B cell (primary cell): ENCODE data around the gene JAM2. TPM values are rescaled to one million over a fixed set of nuclear protein-coding genes. Genes with fewer than 3 reads are reported as not detected.
"Not testable (repeated sequence)": the region's sequence is repeated elsewhere in the genome, so short reads cannot be mapped to it uniquely, and the experiment has no call there.

Source experiments
- ATAC-seq: fragments of 200-7000 bp; cut with Tn5 transposase; one replicate; pipeline ENCODE4 v1.10.0; 2021; ENCODE audit warnings: low read depth, mild to moderate bottlenecking, moderate number of reproducible peaks, moderate library complexity
- CTCF ChIA-PET: fragments of 350-600 bp; sonication (Branson Sonifier 250); formaldehyde crosslinking; loops from one replicate; lab custom pipeline; 2021; ENCODE audit warnings: antibody characterized with exemption, inconsistent platforms; lab: Charles Lee
- POLR2A ChIA-PET: fragments of 350-600 bp; sonication (Branson Sonifier 250); formaldehyde crosslinking; loops from one replicate; lab custom pipeline; 2021; ENCODE audit warnings: antibody characterized with exemption; lab: Charles Lee
- DNase-seq: peaks from one replicate; pipeline ENCODE4 v3.0.0; 2013
- H2AFZ ChIP-seq: 2 replicates; pipeline ENCODE4 v1.6.1; 2012; ENCODE audit warnings: mild to moderate bottlenecking, low read depth, low read length; ENCODE audit not compliant: insufficient read depth, poor library complexity, severe bottlenecking
- H3K27ac ChIP-seq, 2 donors: 1 replicate in 1 of 2; 2 replicates in 1 of 2; pipeline ENCODE4 v1.5.1; 2012 to 2013; ENCODE audit warnings: low read length in 2 of 2, mild to moderate bottlenecking in 2 of 2, moderate library complexity in 1 of 2
- H3K27me3 ChIP-seq, 4 experiments: fragments of 200-600 bp in 1 of 4; sonication (generic) in 1 of 4; replicated peaks in 1 of 4; 1 replicate in 2 of 4; 2 replicates in 2 of 4; pipeline versions ENCODE4 v1.6.1 to v1.7.0; 2013 to 2016; ENCODE audit warnings: low read length in 3 of 4, mild to moderate bottlenecking in 2 of 4, mixed read lengths in 1 of 4, moderate library complexity in 1 of 4; ENCODE audit not compliant: insufficient read depth in 4 of 4, control insufficient read depth in 3 of 4; ENCODE audit errors: control extremely low read depth in 1 of 4
- H3K36me3 ChIP-seq, 2 experiments: replicated peaks in 1 of 2; 1 replicate in 1 of 2; 2 replicates in 1 of 2; pipeline versions ENCODE4 v1.6.1 to v1.7.1; 2013; ENCODE audit warnings: low read length in 1 of 2; ENCODE audit not compliant: insufficient read depth in 2 of 2, control insufficient read depth in 1 of 2; ENCODE audit errors: control extremely low read depth in 1 of 2, extremely low read depth in 1 of 2
- H3K4me1 ChIP-seq, 2 donors: fragments of 200-600 bp in 1 of 2; sonication (generic) in 1 of 2; 1 replicate in 1 of 2; 2 replicates in 1 of 2; pipeline versions ENCODE4 v1.5.1 to v1.6.1; 2013 to 2017; ENCODE audit warnings: low read length in 2 of 2; ENCODE audit not compliant: control insufficient read depth in 2 of 2, insufficient read depth in 2 of 2
- H3K4me2 ChIP-seq: replicated peaks from 2 replicates; pipeline ENCODE3; 2012; ENCODE audit warnings: mild to moderate bottlenecking, low read depth, low read length; ENCODE audit not compliant: poor library complexity, severe bottlenecking
- H3K4me3 ChIP-seq, 5 experiments: fragments of 200-600 bp in 1 of 5; sonication (generic) in 1 of 5; 1 replicate in 3 of 5; 2 replicates in 2 of 5; pipeline versions ENCODE4 v1.5.1 to v1.7.0; 2011 to 2016; ENCODE audit warnings: low read length in 4 of 5, mild to moderate bottlenecking in 4 of 5, low read depth in 2 of 5, control low read depth in 1 of 5, moderate library complexity in 1 of 5; ENCODE audit not compliant: insufficient read depth in 1 of 5; ENCODE audit errors: control extremely low read depth in 1 of 5, extremely low read depth in 1 of 5
- H3K79me2 ChIP-seq: fragments of 200-600 bp; sonication (generic); one replicate; pipeline ENCODE4 v1.6.0; 2016; ENCODE audit warnings: low read length; ENCODE audit not compliant: control insufficient read depth, insufficient read depth
- H3K9ac ChIP-seq: fragments of 200-600 bp; sonication (generic); 2 replicates; pipeline ENCODE4 v1.6.1; 2017; ENCODE audit warnings: mild to moderate bottlenecking, low read length, moderate library complexity
- H3K9me3 ChIP-seq, 3 donors: one replicate each; pipeline versions ENCODE4 v1.6.1 to v1.7.1; 2013; ENCODE audit warnings: low read length in 2 of 3; ENCODE audit not compliant: control insufficient read depth in 2 of 3, insufficient read depth in 1 of 3; ENCODE audit errors: control extremely low read depth in 1 of 3
- H4K20me1 ChIP-seq: 2 replicates; pipeline ENCODE4 v1.6.0; 2012; ENCODE audit warnings: mild to moderate bottlenecking, low read length; ENCODE audit not compliant: insufficient read depth, control insufficient read depth, poor library complexity, severe bottlenecking
- H3K27ac Mint-ChIP-seq: one replicate; pipeline ENCODE4 v1.8.0; 2021; ENCODE audit warnings: mixed read lengths
- H3K27me3 Mint-ChIP-seq: one replicate; pipeline ENCODE4 v1.8.0; 2021; ENCODE audit warnings: mixed read lengths
- H3K4me1 Mint-ChIP-seq: one replicate; pipeline ENCODE4 v1.8.0; 2021; ENCODE audit warnings: mixed read lengths
- H3K4me3 Mint-ChIP-seq: one replicate; pipeline ENCODE4 v1.8.0; 2021; ENCODE audit warnings: mixed read lengths
- H3K9me3 Mint-ChIP-seq: one replicate; pipeline ENCODE4 v1.8.0; 2022; ENCODE audit warnings: mixed read lengths; ENCODE audit not compliant: insufficient read depth
- EZH2 ChIP-seq: IDR thresholded peaks from 2 replicates; pipeline ENCODE4 v1.6.1; 2012; ENCODE audit warnings: borderline replicate concordance, low read depth, mild to moderate bottlenecking, moderate library complexity, low read length; ENCODE audit not compliant: insufficient read depth, poor library complexity, severe bottlenecking
- WGBS: methylation state at CpG from one replicate; pipeline ENCODE4 v1.1.5; 2013; ENCODE audit warnings: missing lambda C conversion rate; ENCODE audit not compliant: insufficient coverage; 5-methylcytosine and 5-hydroxymethylcytosine counted together
- intact Hi-C: fragments of 100-400 bp; cut with micrococcal nuclease; formaldehyde crosslinking; loops from one replicate; pipeline ENCODE4 v1.10.0; 2022
- polyA plus RNA-seq: library from polyadenylated mRNA; depleted of rRNA; stranded (reverse); fragments of >200 nt; gene quantifications from 2 replicates; pipeline ENCODE4 v1.2.3, GENCODE V29; 2012
- total RNA-seq, 2 donors: library from RNA; stranded (reverse); fragments of 120-200 nt in 1 of 2; gene quantifications; 1 replicate in 1 of 2; 2 replicates in 1 of 2; pipeline versions ENCODE4 v1.2.3 to v1.2.4, GENCODE V29; 2013 to 2022
- TF ChIP-seq, protein P1 (sequence below): fragments of 200-600 bp; IDR thresholded peaks from one replicate; pipeline ENCODE4 v1.8.0; 2022; ENCODE audit warnings: antibody characterized with exemption, mild to moderate bottlenecking

The JAM2 gene
- total and polyA plus RNA-seq, 2 donors (not counting 1 experiment from before 2014, with no cell fraction given) = 0.94 to 1.5 TPM

DNA sequence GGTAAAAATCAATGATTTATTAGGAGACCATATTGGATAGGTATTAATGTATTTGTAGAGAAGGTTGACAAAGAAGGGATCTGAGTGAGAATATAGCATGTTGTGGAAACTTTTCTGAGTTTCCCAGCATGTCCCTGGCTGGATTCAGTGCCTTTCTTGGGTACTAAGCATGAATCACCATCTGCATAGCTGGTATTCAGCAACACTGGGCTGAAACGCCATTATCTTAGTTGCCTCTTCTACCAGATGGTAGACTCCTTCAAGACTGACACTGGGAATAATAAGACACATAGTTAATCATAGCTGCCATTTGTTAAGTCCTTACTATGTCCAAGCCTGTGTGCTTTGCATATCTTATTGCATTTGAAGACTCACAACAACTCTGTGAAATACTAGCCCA, 50.2 kb downstream of the JAM2 start:
- Mint-ChIP-seq H3K27ac (no peak overlapping the region), H3K4me3 (no peak overlapping the region), H3K9me3 (no peaks in the 10 kb centered on the region), H3K4me1 (no peaks in the 10 kb centered on the region), H3K27me3 (no peaks in the 10 kb centered on the region)
- no peaks in the 10 kb centered on the region for H4K20me1 ChIP-seq
- H3K4me1 ChIP-seq = no peaks in the 10 kb centered on the region
- no peak overlapping the region for H3K9ac ChIP-seq
- no peaks in the 10 kb centered on the region for H3K79me2 ChIP-seq
- H3K27me3 ChIP-seq = no peaks in the 10 kb centered on the region
- CTCF ChIA-PET = no interaction called here
- H3K36me3 ChIP-seq = no peaks in the 10 kb centered on the region
- H3K4me2 ChIP-seq = no peak overlapping the region
- intact Hi-C loops = no loop called here
- POLR2A ChIA-PET = no interaction called here
- no peak for TF ChIP-seq EZH2
- TF ChIP-seq, protein P1, sequence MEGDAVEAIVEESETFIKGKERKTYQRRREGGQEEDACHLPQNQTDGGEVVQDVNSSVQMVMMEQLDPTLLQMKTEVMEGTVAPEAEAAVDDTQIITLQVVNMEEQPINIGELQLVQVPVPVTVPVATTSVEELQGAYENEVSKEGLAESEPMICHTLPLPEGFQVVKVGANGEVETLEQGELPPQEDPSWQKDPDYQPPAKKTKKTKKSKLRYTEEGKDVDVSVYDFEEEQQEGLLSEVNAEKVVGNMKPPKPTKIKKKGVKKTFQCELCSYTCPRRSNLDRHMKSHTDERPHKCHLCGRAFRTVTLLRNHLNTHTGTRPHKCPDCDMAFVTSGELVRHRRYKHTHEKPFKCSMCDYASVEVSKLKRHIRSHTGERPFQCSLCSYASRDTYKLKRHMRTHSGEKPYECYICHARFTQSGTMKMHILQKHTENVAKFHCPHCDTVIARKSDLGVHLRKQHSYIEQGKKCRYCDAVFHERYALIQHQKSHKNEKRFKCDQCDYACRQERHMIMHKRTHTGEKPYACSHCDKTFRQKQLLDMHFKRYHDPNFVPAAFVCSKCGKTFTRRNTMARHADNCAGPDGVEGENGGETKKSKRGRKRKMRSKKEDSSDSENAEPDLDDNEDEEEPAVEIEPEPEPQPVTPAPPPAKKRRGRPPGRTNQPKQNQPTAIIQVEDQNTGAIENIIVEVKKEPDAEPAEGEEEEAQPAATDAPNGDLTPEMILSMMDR = no peak
- no peaks in the 10 kb centered on the region for H3K9me3 ChIP-seq
- H3K27ac ChIP-seq = no peak overlapping the region
- 100% methylated on average over 1 of the region's 1 CpG for WGBS
- ATAC-seq (no peak), DNase-seq (no peak)
- H3K4me3 ChIP-seq = no peak overlapping the region
- no peak overlapping the region for H2AFZ ChIP-seq

DNA sequence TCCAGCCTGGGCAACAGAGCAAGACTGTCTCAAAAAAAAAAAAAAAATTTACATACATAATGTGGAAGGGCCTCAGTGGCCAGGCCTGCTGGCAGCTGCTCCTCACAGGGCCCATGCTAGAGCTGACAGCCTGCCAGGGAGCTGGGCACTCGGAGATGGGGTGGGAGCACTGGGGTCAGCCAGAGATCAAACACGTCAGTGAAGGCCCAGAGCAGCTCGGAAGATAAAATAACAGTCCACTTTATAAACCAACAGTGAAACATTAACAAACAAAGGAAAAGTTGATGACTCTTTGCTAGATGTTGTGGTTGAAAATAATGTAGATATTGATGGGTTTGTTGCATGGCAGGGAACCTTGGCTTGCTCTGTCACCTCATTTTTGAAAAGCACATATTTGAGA, 52.9 kb downstream of the JAM2 start:
- H3K27me3 ChIP-seq = no peaks in the 10 kb centered on the region
- H3K4me3 Mint-ChIP-seq = no peak overlapping the region
- CTCF ChIA-PET = no interaction called here
- no peaks in the 10 kb centered on the region for H3K4me1 ChIP-seq
- H3K9me3 Mint-ChIP-seq = no peaks in the 10 kb centered on the region
- no peak overlapping the region for H2AFZ ChIP-seq
- H3K4me3 ChIP-seq = no peak overlapping the region
- no peaks in the 10 kb centered on the region for H3K9me3 ChIP-seq
- no peaks in the 10 kb centered on the region for H4K20me1 ChIP-seq
- DNase-seq = no peak
- no peak for ATAC-seq
- no peak overlapping the region for H3K27ac ChIP-seq
- POLR2A ChIA-PET = no interaction called here
- H3K27me3 Mint-ChIP-seq = no peaks in the 10 kb centered on the region
- H3K9ac ChIP-seq = no peak overlapping the region
- TF ChIP-seq EZH2 = no peak
- TF ChIP-seq, protein P1 = no peak
- no peak overlapping the region for H3K4me2 ChIP-seq
- intact Hi-C loops = no loop called here
- 100% methylated on average over 1 of the region's 3 CpGs for WGBS
- H3K79me2 ChIP-seq = no peaks in the 10 kb centered on the region
- no peak overlapping the region for H3K27ac Mint-ChIP-seq
- H3K4me1 Mint-ChIP-seq = no peaks in the 10 kb centered on the region
- H3K36me3 ChIP-seq = no peaks in the 10 kb centered on the region

- H3K27me3 ChIP-seq, ATAC-seq, H4K20me1 ChIP-seq, H3K9me3 Mint-ChIP-seq, H3K4me1 Mint-ChIP-seq, H3K27ac Mint-ChIP-seq, H3K36me3 ChIP-seq, DNase-seq, intact Hi-C loops, H3K4me3 ChIP-seq, H2AFZ ChIP-seq, H3K27ac ChIP-seq, H3K4me3 Mint-ChIP-seq, H3K79me2 ChIP-seq, H3K9ac ChIP-seq, H3K4me2 ChIP-seq, POLR2A ChIA-PET, H3K9me3 ChIP-seq, H3K4me1 ChIP-seq, CTCF ChIA-PET, H3K27me3 Mint-ChIP-seq: not testable (repeated sequence)
- WGBS = 98% methylated on average over 8 of the region's 36 CpGs
Observed at GRCh38 chr21:25695461-25695860, 56.4 kb downstream of the JAM2 start.
